ENCODE results near the gene SH3GLB1.
A peak's percentile ranks its signal among the peaks of the same experiment; 100 is the strongest.

SH3GLB1 gene

DNA sequence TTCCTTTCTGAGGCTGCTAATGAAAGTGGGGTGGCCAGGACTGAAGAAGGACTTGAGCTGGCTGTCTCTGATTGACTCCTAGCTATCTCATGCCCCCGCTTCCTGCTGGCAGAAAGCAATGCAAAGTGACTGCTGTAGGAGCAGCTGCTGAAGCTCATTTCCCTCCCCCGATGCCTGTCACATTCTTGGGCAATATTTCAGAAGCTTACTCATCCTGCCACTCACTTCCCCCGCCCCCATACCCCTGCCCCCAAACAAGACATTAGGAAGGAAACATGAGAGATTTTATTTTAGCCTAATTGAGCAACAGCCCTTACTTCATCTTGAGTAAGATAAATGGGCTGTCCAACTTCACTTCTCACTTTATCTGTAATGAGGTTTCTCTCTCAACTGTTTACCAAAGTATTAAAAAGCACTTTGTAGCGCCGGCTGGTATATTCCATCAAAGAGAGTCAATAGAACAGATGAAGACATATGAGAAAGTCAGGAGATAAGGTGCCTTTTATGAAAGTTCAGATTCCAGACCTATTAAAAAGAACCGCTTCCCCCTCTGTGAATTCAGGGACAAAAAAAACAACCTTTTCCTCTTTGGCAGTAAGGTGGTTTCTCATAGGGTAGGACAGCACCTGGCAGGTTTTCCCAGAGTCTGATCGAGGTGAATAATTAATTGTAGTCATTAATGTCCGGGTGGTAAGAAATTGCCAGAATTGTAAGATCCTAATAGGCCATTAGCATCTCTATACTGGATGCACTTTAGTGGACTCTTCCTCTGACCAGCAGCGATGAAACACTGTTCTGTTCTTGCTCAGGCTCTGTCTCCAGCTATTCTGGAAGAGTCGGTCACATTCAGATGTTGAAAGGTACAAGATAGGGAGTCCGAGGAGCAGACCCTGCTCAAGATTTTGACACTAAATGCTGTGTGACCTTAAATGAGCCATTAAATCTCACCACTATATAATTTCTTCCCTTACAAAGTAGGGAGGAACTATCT is 70.2 kb downstream of the SH3GLB1 start:
- peak; percentile 84 for DNase-seq

DNA sequence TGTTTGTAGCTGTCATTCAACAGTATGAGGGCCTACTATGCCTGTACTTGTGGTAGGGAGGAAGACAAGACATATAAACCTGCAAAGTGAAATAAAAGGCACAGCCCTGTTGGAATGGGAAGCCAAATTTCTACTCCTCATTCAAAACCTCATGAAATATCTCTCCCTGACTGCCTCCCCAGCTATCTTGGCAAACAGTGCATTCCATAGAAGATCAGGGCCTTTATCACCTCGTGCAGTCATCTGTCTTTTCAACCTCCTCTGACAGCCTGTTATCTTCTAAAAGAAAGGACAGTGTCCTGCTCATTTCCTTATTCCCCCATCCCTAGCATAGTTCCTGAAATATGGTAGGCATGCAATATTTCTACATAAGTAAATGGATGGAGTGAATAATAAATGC is 71.0 kb downstream of the SH3GLB1 start:
- no peak for DNase-seq

DNA sequence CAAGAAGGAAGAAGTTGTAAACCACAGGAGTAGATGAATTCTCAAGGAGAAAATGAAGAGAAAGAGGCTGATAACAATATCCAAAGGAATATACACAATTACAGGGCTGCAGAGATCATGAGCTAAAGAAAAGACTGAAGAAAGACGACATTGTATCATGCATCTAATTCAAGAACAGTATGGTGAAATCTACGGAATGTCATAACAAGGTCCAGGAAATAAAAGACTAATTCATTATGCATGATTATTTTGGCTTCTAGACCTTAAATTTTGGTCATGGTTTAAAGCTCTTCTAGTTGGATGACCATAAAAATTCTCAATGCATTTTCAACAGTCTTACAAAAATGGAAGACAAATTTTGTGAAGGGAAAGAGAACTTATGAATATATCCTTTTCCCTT is 71.7 kb downstream of the SH3GLB1 start:
- DNase-seq: no peak

DNA sequence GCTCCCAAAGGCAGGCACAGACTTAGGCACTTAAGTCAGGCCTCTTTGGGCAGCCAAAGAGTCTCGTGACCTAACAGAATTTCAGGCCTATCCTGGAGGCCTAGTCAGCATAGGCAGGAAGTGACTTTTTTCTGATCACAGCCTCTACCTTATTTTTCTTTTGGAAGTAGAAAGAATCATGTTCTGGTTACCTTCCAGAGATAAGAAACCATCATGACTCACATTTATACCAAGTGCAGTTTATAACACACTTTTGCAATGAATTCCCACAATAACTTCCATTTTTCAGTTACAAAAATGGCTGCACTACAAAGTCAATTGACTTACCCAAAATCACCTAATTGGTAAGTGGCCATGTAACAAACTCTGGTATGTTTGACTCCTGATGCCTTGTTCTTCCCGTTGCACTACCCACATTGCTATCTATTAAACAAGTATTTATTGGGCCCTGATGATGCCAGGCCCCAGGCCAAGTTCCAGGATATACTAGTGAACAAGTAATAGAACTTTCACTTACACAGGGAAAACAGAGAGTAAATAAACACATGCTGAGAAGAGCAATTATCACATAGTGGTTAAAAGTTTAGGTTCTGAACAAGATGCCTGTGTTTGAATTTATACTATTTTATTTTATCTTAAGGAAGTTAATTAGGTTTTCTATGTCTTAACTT is 74.3 kb downstream of the SH3GLB1 start:
- DNase-seq: no peak

DNA sequence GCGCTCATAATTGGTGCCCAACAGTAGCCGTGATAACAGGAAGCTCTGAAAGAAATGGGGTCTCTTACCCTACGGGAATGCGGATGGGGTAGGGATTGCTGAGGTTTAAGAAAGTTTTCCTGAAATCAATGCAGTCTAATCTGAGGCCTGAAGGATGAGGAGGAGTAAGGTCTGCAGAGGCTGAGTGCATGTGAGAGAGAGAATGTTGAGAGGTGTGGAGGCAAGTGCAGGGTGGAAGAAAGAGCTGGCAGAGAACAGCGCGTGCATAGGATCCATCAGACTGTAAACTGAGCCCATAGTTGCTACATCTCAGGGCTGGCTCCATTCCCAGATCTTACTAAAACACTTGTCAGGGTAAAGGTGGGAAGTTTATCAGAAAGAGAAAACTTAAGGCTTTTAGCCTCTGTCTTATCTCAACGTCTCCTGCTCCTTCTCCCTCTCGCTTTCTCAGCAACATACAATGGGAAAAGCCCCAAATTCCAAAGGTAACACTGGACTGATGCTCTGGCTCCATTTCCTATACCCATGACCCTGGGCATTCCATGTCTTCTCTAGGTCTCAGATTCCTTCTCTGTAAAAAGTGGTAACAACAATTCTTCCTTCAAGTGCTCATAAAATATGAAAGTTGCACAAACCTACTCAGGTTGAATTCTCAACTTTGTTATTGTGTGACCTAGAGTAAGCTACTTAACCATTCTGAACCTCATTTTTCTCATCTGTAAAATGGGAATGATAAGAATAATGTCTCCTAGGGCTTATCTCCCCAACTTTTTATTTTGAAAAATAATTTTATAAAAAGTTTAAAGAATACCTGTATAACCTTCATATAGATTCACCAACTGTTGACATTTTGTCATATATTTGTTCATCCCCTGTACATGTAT is 75.2 kb downstream of the SH3GLB1 start:
- peak; percentile 95 for DNase-seq

DNA sequence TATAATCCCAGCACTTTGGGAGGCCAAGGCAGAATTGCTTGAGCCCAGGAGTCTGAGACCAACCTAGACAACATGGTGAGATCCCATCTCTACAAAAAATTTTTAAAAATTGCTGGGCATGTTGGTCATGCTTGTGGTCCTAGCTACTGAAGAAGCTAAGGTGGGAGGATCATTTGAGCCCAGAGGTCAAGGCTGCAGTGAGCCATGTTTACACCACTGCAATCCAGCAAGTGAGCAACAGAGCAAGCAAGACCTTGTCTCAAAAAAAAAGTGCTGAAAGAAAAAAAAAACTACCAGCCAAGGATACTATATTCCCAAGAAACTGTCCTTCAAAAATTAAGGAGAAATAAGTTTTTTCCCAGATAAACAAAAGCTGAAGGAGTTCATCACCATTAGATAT is 78.1 kb downstream of the SH3GLB1 start:
- DNase-seq: no peak

DNA sequence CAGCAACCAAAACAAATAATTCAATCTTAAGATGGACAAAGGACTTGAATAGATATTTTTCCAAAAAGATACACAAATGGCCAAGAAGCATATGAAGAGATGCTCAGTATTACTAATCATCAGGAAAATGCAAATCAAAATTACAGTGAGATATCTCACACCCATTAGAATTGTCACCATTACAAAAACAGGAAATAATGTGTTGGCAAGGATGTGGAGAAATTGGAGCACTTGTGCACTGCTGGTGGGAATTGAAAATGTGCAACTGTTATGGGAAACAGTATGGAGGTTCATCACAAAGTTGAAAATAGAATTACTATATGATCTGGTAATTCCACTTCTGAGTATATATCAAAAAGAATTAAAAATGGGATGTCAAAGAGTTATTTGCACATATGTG is 83.2 kb downstream of the SH3GLB1 start:
- no peak for DNase-seq

DNA sequence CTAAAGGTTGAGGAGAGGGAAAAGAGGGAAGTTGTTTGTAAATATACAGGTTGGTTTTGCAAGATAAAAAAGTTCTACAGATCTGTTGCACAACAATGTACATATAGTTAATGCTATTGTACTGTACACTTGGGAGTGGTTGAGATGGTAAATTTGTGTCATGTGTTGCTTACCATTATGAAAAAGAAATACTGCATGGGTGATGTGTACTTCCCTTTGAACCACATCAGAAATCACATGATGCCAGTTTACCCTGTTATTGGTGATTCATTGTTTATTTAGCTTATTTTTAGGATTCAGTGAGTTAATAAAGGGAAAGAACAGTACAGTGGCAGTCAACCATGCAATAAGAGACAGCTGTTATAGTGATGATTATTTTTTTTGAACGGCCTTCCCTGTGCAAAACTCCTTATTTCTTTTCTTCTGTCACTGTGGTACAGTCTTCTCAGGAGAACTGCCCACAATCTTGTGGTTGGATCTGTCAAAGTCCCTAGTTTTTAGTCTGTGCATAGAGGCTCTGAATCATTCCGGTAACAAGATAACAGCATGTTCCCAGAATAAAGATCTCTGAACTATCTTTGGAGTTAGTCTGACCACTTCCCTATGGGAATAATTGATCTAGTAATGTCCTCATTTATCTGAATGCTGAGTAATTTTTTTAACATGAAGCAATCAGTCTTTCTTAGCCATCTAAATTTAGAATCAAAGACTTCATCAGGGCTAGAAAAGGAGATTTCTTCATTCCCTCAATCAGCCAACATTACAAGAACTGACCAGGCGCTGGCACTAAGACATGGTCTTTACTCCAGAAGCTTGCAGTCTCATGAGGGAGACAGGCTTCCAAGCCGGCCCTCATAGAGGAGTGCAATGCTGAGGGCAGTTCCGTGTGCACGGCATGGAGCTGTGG is 84.2 kb downstream of the SH3GLB1 start:
- DNase-seq: peak; percentile 19

DNA sequence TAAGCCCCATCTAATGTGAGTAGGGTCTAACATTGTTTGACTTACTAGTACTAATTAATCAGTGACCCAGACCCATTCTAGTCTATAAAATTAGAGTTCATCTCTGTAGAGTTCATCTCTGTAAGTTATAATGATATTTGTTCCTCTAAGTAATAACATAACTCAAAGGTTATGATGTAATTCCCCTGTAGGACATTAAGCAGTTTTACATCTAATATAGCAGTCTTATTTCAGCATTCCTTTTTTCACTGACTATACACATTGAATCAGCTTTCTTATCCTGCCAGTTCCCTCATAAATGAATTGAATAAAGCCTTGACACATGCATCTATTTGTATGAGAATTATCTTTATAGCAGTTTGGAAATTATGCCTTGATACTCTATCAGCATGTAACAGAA is 90.9 kb downstream of the SH3GLB1 start:
- DNase-seq: no peak
